ENCODE measurements around the gene PRKAG2.

DNA sequence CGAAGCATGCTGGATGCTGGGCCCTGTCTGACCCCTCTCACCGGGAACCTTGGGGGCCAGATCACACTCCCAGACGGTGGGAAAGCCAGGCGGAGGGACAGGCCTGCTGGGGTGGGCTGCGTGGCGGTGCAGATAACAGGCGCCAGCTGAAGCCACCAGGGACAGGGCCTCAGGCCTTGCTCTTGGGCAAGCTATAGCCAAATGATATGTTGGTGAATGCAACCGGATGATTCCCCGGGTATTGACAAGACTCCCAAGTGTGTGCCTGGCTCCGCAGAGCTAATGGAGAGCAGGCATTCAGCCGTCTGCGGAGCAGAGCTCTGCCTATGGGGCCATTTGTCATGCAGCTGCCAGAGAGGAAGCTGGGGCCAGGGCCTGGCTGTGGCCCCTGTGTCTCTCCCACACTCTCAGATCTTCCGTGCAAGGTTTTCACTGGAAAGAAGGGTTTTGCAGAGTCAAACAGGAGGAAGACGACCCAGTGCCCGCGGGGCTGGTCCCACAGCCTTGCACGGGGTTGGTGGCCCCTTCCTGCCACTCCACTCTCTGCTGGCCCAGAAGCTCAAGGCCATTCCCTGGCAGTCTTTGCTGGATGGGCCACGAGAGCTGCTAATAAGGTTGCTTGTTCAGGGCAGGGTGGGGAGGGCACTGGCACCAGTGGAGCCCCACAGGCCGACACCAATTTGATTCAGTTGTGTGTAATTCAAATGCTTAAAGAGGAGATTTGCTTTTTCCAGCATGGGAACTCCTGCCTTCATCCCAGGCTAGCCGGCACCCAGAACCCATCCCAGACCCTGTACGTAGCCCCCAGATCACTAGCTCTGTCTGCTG is 91.8 kb downstream of the PRKAG2 start:
- no peak for TF ChIP-seq EZH2 (IDR thresholded peaks at IDR 0.05)
- no peak for TF ChIP-seq POLR2AphosphoS5 (IDR thresholded peaks at IDR 0.05; ENCODE audit: borderline replicate concordance, low read depth, low read length)

All from SK-N-MC (cell line).